Measurements from ENCODE around the gene FGF23.

DNA sequence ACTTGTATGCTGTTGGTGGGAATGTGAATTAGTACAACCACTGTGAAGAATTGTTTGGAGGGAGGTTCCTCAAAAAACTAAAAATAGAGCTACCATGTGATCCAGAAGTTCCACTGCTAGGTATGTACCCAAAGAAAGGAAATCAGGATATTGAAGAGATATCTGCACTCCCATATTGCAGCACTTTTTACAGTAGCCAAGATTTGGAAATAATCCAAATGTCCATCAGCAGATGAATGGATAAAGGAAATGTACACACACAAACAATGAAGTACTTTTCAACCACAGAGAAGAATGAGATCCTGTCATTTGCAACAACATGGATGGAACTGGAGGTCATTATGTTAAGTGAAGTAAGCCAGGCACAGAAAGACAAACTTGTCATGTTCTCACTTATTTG, 32.6 kb downstream of the FGF23 start:
- TF ChIP-seq, protein P1, sequence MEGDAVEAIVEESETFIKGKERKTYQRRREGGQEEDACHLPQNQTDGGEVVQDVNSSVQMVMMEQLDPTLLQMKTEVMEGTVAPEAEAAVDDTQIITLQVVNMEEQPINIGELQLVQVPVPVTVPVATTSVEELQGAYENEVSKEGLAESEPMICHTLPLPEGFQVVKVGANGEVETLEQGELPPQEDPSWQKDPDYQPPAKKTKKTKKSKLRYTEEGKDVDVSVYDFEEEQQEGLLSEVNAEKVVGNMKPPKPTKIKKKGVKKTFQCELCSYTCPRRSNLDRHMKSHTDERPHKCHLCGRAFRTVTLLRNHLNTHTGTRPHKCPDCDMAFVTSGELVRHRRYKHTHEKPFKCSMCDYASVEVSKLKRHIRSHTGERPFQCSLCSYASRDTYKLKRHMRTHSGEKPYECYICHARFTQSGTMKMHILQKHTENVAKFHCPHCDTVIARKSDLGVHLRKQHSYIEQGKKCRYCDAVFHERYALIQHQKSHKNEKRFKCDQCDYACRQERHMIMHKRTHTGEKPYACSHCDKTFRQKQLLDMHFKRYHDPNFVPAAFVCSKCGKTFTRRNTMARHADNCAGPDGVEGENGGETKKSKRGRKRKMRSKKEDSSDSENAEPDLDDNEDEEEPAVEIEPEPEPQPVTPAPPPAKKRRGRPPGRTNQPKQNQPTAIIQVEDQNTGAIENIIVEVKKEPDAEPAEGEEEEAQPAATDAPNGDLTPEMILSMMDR (IDR thresholded peaks at IDR 0.05; ENCODE audit: low read depth, low read length), result no peak
- TF ChIP-seq EZH2phosphoT487 (IDR thresholded peaks at IDR 0.05; ENCODE audit: low read depth), result no peak
